GM23248 (cell line): ENCODE results near the gene NEU4. TPM values are rescaled to one million over a fixed set of nuclear protein-coding genes. Genes with fewer than 3 reads are reported as not detected.

Source experiments
- DNase-seq: peaks from one replicate; pipeline ENCODE4 v3.0.0-alpha.2; 2015
- H2AFZ ChIP-seq: fragments of 200-600 bp; sonication (generic); 2 replicates; pipeline ENCODE4 v1.6.1; 2016; ENCODE audit warnings: antibody characterized with exemption
- H3F3A ChIP-seq: fragments of 200-600 bp; sonication (generic); 2 replicates; pipeline ENCODE4 v1.6.1; 2016; ENCODE audit warnings: mild to moderate bottlenecking, antibody characterized with exemption, mixed run types; ENCODE audit not compliant: insufficient read depth
- H3K27ac ChIP-seq: fragments of 200-600 bp; sonication (generic); 2 replicates; pipeline ENCODE4 v1.5.1; 2016; ENCODE audit warnings: mild to moderate bottlenecking
- H3K27me3 ChIP-seq: fragments of 200-600 bp; sonication (generic); replicated peaks from 2 replicates; pipeline ENCODE4 v1.6.1; 2016; ENCODE audit warnings: mild to moderate bottlenecking; ENCODE audit not compliant: insufficient read depth
- H3K36me3 ChIP-seq: fragments of 200-600 bp; sonication (generic); 2 replicates; pipeline ENCODE4 v1.6.1; 2016; ENCODE audit warnings: low read depth, mild to moderate bottlenecking
- H3K4me1 ChIP-seq: fragments of 200-600 bp; sonication (generic); 2 replicates; pipeline ENCODE4 v1.6.1; 2016; ENCODE audit warnings: mild to moderate bottlenecking; ENCODE audit not compliant: insufficient read depth
- H3K4me2 ChIP-seq: fragments of 200-600 bp; sonication (generic); one replicate; pipeline ENCODE4 v1.6.1; 2016; ENCODE audit warnings: mild to moderate bottlenecking; ENCODE audit not compliant: unreplicated experiment
- H3K4me3 ChIP-seq: fragments of 200-600 bp; sonication (generic); 2 replicates; pipeline ENCODE4 v1.5.1; 2016; ENCODE audit warnings: mild to moderate bottlenecking
- H3K79me2 ChIP-seq: fragments of 200-600 bp; sonication (generic); 2 replicates; pipeline ENCODE4 v1.6.1; 2016; ENCODE audit warnings: mild to moderate bottlenecking; ENCODE audit not compliant: insufficient read depth
- H3K9ac ChIP-seq: fragments of 200-600 bp; sonication (generic); 2 replicates; pipeline ENCODE4 v1.6.1; 2016; ENCODE audit warnings: mild to moderate bottlenecking
- H3K9me2 ChIP-seq: fragments of 200-600 bp; sonication (generic); 2 replicates; pipeline ENCODE4 v1.6.1; 2016; ENCODE audit warnings: mixed run types, mild to moderate bottlenecking, moderate library complexity; ENCODE audit not compliant: insufficient read depth
- H3K9me3 ChIP-seq: fragments of 200-600 bp; sonication (generic); one replicate; pipeline ENCODE4 v1.6.1; 2017; ENCODE audit warnings: low read depth
- H4K20me1 ChIP-seq: fragments of 200-600 bp; sonication (generic); 2 replicates; pipeline ENCODE4 v1.6.0; 2016; ENCODE audit not compliant: insufficient read depth
- EZH2 ChIP-seq: fragments of 200-600 bp; sonication (generic); IDR thresholded peaks from 2 replicates; pipeline ENCODE4 v1.6.1; 2018; ENCODE audit warnings: antibody characterized with exemption, mild to moderate bottlenecking; ENCODE audit not compliant: insufficient read depth, poor library complexity, severe bottlenecking
- EZH2phosphoT487 ChIP-seq: fragments of 200-600 bp; sonication (generic); IDR thresholded peaks from 2 replicates; pipeline ENCODE4 v1.6.1; 2018; ENCODE audit warnings: antibody characterized with exemption, moderate library complexity, mild to moderate bottlenecking, low read depth; ENCODE audit not compliant: insufficient read depth
- WGBS, 2 experiments: methylation state at CpG; one replicate each; pipeline ENCODE4 v1.1.6; 2015 to 2017; ENCODE audit warnings: low lambda C conversion rate in 2 of 2, low coverage in 1 of 2; ENCODE audit errors: missing lambda C conversion rate in 2 of 2; 5-methylcytosine and 5-hydroxymethylcytosine counted together
- in situ Hi-C: fragments of 300-500 bp; cut with MboI; formaldehyde crosslinking; loops from 2 replicates; pipeline ENCODE4 v1.15.0; 2020
- polyA plus RNA-seq: library from polyadenylated mRNA; unstranded; fragments of >200 nt; fragmentation: Nextera tagmentation; extraction: Ambion mirVana; gene quantifications from 2 replicates; pipeline ENCODE4 v1.2.1, GENCODE V29; 2016
- total RNA-seq: library from RNA; depleted of rRNA; stranded (reverse); fragments of >200 nt; shearing (Covaris generic); gene quantifications from 2 replicates; pipeline ENCODE4 v1.2.3, GENCODE V29; 2014

NEU4 gene
- total and polyA plus RNA-seq, 2 experiments from 2014 or later = not detected

DNA sequence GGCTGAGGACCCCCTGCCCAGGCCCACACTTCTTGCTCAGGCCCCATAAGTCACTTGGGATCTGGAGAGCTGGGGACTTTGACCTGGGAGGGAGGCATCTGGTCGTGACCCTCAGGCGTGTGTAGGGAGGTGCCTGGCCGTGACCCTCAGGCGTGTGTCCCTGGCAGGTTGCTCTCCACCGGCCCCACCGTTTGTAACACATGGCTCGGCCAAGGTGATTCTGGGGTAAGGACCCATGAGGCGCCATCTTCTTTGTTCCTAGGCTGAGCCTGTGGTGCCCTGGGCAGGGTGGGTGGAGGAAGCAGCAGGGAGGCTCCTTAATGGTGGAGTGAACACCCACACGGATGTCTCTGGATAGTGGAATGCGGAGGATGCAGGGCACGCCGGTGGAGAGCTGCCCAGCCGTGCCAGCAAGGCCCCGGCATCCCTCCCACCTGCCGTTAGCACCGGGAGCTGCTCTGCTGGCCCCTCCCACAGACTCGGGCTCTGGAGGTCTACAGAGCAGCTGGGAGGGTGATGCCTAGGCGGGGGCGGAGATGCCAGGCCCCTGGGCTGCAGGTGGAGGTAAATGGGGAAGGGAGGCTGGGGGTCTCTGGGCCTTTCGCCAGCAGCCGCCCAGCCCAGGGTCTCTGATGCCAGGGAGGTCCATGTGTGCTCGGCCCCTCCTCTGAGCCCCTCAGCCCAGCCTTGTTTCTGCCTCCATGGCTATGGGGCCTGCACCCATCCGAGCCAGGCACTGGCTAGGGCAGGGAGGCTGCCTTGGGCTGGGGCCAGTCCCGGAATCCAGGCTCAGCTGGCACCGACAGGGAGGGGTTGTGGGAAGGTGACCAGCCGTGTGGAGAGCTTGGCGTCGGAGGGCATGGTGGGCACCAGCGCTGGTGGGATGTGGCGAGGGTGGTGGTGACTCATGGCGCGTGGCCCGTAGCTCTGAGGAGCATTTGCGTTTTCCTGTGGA, 33.5 kb upstream of the NEU4 start:
- H3K79me2 ChIP-seq = no peaks in the 10 kb centered on the region
- no peak overlapping the region for H3K27ac ChIP-seq
- WGBS, 2 experiments = 74 to 75% methylated on average over 30 to 34 of the region's 34 CpGs
- H3K36me3 ChIP-seq = no peaks in the 10 kb centered on the region
- no peaks in the 10 kb centered on the region for H4K20me1 ChIP-seq
- H2AFZ ChIP-seq = peak overlapping the region; percentile 45; the same call in 1 of the 2 replicates
- H3K9me3 ChIP-seq = no peaks in the 10 kb centered on the region
- H3K9me2 ChIP-seq = no peaks in the 10 kb centered on the region
- no peak overlapping the region for H3K4me3 ChIP-seq
- peak overlapping the region; percentile 70 for H3K4me2 ChIP-seq
- in situ Hi-C loops = no loop called here
- H3F3A ChIP-seq = no peaks in the 10 kb centered on the region
- H3K27me3 ChIP-seq = no peaks in the 10 kb centered on the region
- no peak for TF ChIP-seq EZH2
- TF ChIP-seq EZH2phosphoT487 = no peak
- DNase-seq = peak; percentile 17
- H3K9ac ChIP-seq = peak overlapping the region; percentile 48
- H3K4me1 ChIP-seq = peaks cover 10% of the 10 kb centered on the region

DNA sequence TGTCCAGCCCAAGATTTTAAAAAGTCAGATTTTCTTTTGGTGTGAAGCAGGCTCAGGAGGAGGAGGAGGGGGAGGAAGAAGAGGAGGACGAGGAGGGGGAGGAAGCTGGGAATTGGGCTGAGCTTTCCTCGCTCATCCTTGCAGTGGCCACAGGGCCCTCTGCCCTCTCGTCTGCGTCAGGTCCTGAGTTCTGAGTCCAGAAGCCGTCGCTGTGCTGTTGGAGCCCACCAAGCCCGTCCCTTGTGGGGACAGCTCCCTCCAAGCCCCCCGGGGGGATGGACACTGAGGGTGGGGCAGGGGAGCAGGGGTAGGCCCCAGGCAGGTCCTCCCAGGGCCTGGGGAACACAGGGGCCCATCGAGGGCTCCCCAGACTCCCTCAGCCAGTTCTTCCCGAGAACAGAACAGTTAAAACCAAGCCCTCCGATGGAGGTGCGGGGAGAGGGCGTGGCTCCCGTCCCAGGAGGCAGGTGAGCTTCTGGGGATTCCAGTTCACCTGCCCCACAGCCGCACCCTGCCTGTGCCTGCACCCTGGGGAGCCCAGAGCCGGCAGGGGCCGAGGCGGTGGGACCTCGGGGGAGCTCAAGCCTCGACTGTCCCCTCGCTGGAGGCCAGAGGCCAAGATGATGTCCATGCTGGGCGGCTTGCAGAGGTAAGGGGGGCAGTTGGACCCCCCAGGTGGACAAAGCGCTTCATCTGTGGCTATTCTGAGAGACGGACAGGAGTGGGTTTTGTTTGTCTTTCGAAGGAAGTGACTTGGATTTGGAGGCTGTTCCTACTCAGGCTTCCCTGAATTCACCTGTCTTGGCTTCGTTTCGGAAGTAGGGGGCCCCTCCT, 32.4 kb upstream of the NEU4 start, which contains the start of gene GAL3ST2:
Gene GAL3ST2 (plus strand): TSS at position 487 of the 834 bp plus-strand sequence. CDS start 134 bp downstream, at position 621.
- Histone ChIP-seq H3K27ac (no peak within 1 kb of the TSS), H3K79me2 (no peaks in the 10 kb centered on the region), H3K27me3 (no peaks in the 10 kb centered on the region), H3K9me2 (no peaks in the 10 kb centered on the region), H3K36me3 (no peaks in the 10 kb centered on the region), H3K9me3 (no peaks in the 10 kb centered on the region), H3K4me2 (no peak within 1 kb of the TSS), H2AFZ (no peak within 1 kb of the TSS), H3K4me3 (no peak within 1 kb of the TSS), H3F3A (no peaks in the 10 kb centered on the region), H3K9ac (no peak within 1 kb of the TSS), H4K20me1 (no peaks in the 10 kb centered on the region), H3K4me1 (peaks cover 10% of the 10 kb centered on the region)
- 77 to 79% methylated on average over 26 to 27 of the region's 27 CpGs for WGBS, 2 experiments
- DNase-seq = no peak
- TF ChIP-seq EZH2 = no peak
- TF ChIP-seq EZH2phosphoT487 = no peak
- in situ Hi-C loops = no loop called here

DNA sequence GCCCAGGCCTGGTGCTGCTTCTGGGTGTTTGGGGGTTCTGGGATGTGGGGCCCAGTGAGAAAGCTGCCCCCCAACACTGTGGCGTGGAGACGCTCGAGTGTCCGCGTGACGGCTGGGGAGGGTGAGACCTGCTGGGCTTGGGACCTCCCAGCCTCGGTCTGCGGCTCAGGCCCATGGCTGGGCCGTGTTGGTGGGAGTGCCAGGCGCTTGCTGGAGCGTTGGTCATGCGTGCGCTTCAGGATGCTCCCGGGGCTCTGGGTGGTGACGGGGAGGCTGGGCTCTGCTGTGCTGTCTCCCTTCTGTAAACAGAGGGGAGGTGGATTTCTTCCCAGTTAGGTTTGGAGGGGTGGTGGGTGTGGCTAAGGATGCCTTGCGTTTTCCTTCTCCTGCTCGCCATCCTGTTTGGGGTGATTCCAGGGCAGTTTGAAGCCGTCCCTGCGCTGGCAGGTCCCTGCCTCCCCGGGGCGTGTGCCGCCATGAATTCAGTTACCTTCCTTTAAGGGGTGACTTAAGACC, 31.8 kb upstream of the NEU4 start:
- no peaks in the 10 kb centered on the region for H4K20me1 ChIP-seq
- no peaks in the 10 kb centered on the region for H3K79me2 ChIP-seq
- WGBS, 2 experiments = 74 to 78% methylated on average over 21 to 22 of the region's 22 CpGs
- TF ChIP-seq EZH2phosphoT487 (no peak), EZH2 (no peak)
- no peaks in the 10 kb centered on the region for H3F3A ChIP-seq
- H3K4me2 ChIP-seq = no peak overlapping the region
- peaks cover 10% of the 10 kb centered on the region for H3K4me1 ChIP-seq
- H3K27ac ChIP-seq = no peak overlapping the region
- H3K9ac ChIP-seq = no peak overlapping the region
- H3K9me3 ChIP-seq = no peaks in the 10 kb centered on the region
- no peak overlapping the region for H3K4me3 ChIP-seq
- H2AFZ ChIP-seq = no peak overlapping the region
- H3K27me3 ChIP-seq = no peaks in the 10 kb centered on the region
- in situ Hi-C loops = no loop called here
- H3K9me2 ChIP-seq = no peaks in the 10 kb centered on the region
- no peak for DNase-seq
- H3K36me3 ChIP-seq = no peaks in the 10 kb centered on the region
